ENCODE data around the gene CEACAM3.
"Not testable (repeated sequence)": the region's sequence is repeated elsewhere in the genome, so short reads cannot be mapped to it uniquely, and the experiment has no call there.

DNA sequence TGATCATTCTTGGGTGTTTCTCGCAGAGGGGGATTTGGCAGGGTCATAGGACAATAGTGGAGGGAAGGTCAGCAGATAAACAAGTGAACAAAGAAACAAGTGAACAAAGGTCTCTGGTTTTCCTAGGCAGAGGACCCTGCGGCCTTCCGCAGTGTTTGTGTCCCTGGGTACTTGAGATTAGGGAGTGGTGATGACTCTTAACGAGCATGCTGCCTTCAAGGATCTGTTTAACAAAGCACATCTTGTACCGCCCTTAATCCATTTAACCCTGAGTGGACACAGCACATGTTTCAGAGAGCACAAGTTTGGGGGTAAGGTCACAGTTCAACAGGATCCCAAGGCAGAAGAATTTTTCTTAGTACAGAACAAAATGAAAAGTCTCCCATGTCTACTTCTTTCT lies 28.3 kb upstream of the CEACAM3 start:
- not testable (repeated sequence) for TF ChIP-seq POLR2A (IDR thresholded peaks at IDR 0.05; ENCODE audit: control extremely low read depth in 1 of 2, low read depth in 2 of 2, low read length in 2 of 2); CHD1 (IDR thresholded peaks at IDR 0.05; ENCODE audit: low read depth, low read length); FOSL1 (IDR thresholded peaks at IDR 0.05; ENCODE audit: insufficient read depth, low read depth, low read length); EZH2 (IDR thresholded peaks at IDR 0.05; ENCODE audit: low read depth, low read length, severe bottlenecking)

Measured in H1 (cell line).